ENCODE measurements around the gene AKR1B1. TPM values are rescaled to one million over a fixed set of nuclear protein-coding genes. Genes with fewer than 3 reads are reported as not detected.

Gene AKR1B1
- total and polyA plus RNA-seq, 4 donors, result 49.4 to 98.0 (median 64.8) TPM

DNA sequence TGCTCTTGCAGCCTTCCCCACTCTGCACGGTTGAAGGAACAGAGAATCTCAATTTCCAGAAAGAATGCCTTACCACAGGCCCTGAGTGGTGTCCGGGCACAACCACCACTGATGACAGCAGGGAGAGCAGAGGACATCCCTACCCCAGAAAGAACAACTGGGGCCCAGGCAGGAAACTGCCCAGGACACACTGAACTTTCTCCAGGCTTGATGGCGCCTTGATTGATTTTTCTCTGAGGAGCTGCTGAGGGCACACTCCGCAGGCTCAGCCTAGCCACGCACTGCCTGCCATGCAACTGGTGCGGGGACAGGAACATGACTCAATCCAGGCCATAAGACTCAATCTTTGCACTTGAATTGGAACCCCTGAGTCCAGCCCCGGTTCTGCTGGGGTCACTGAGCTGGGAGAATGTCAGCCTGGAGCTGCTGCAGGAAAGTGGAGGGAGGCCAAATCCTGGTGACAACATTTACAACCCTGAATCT is 5.9 kb downstream of the AKR1B1 start:
- DNase-seq, result no peak
- no peak overlapping the region for H3K4me3 ChIP-seq (ENCODE audit: low read length in 2 of 2)
- intact Hi-C loops (cut with DNase I), result no loop called here
- H3K4me1 ChIP-seq (ENCODE audit: control insufficient read depth in 1 of 2, insufficient read depth in 2 of 2, low read length in 2 of 2), result no peaks in the 10 kb centered on the region
- WGBS, 2 donors, result 74 to 78% methylated on average over 7 of the region's 7 CpGs
- H3K9me3 ChIP-seq (ENCODE audit: control insufficient read depth, low read length), result no peaks in the 10 kb centered on the region
- H3K36me3 ChIP-seq (ENCODE audit: control insufficient read depth in 1 of 2, insufficient read depth in 2 of 2, low read length in 1 of 2), result peaks cover 0 to 5% of the 10 kb centered on the region in 2 donors
- no peak for ATAC-seq (ENCODE audit: low FRiP score)
- H3K27me3 ChIP-seq (ENCODE audit: control insufficient read depth in 1 of 2, insufficient read depth in 2 of 2, low read length in 1 of 2), result no peaks in the 10 kb centered on the region
- no peak overlapping the region for H3K27ac ChIP-seq (ENCODE audit: low read depth in 1 of 2, low read length in 2 of 2)

DNA sequence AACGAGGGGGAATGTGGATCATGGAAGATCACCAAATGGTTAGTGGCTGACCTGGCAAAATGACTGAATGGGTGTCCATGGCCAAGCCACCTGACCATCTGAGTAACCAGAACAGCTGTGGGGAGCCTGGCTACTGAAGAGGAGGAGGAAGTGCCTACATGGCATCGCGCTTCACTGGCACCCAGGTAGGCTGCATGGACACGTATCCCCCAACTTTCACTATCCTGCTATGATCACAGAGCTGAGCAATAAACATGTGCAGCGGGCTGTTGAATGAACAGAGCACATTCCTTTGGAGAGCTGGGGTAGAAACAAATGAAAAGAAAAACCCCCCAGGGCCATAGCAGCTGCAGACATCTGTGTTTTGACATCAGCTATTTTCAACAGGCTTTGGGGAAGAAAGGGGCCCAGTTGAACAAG is 6.5 kb downstream of the AKR1B1 start:
- H3K4me1 ChIP-seq (ENCODE audit: control insufficient read depth in 1 of 2, insufficient read depth in 2 of 2, low read length in 2 of 2), result no peaks in the 10 kb centered on the region
- no peaks in the 10 kb centered on the region for H3K27me3 ChIP-seq (ENCODE audit: control insufficient read depth in 1 of 2, insufficient read depth in 2 of 2, low read length in 1 of 2)
- no peak overlapping the region for H3K4me3 ChIP-seq (ENCODE audit: low read length in 2 of 2)
- intact Hi-C loops (cut with DNase I), result no loop called here
- 83 to 88% methylated on average over 5 of the region's 5 CpGs for WGBS, 2 donors
- DNase-seq (no peak), ATAC-seq (ENCODE audit: low FRiP score) (no peak)
- H3K27ac ChIP-seq (ENCODE audit: low read depth in 1 of 2, low read length in 2 of 2), result no peak overlapping the region
- no peaks in the 10 kb centered on the region for H3K9me3 ChIP-seq (ENCODE audit: control insufficient read depth, low read length)
- H3K36me3 ChIP-seq (ENCODE audit: control insufficient read depth in 1 of 2, insufficient read depth in 2 of 2, low read length in 1 of 2), result peaks cover 0 to 10% of the 10 kb centered on the region in 2 donors

DNA sequence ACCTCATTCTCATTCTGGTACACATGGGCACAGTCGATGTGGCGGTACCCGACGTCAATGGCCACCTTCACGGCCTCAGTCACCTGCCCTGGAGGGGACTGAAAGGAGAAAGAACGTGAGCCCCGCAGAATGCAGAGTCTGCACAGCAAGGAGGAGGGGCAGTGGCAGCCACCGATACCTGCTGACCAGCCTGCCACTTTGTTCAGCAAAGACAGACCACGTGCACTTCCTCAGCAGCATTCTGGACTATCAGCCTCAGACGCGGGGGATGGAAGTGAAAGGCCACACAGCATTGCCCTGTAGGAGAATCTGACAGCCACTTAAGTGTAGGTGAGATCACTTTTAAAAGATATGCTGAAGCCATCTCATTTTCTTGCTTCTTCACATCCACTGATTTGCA is 7.2 kb downstream of the AKR1B1 start:
- H3K9me3 ChIP-seq (ENCODE audit: control insufficient read depth, low read length), result no peaks in the 10 kb centered on the region
- ATAC-seq (ENCODE audit: low FRiP score) (no peak), DNase-seq (peak in 1 of 2 donors; percentile 69)
- no peaks in the 10 kb centered on the region for H3K27me3 ChIP-seq (ENCODE audit: control insufficient read depth in 1 of 2, insufficient read depth in 2 of 2, low read length in 1 of 2)
- intact Hi-C loops (cut with DNase I), result no loop called here
- H3K27ac ChIP-seq (ENCODE audit: low read depth in 1 of 2, low read length in 2 of 2), result no peak overlapping the region
- no peak overlapping the region for H3K4me3 ChIP-seq (ENCODE audit: low read length in 2 of 2)
- 84 to 85% methylated on average over 11 of the region's 11 CpGs for WGBS, 2 donors
- H3K36me3 ChIP-seq (ENCODE audit: control insufficient read depth in 1 of 2, insufficient read depth in 2 of 2, low read length in 1 of 2), result peaks cover 0 to 16% of the 10 kb centered on the region in 2 donors
- H3K4me1 ChIP-seq (ENCODE audit: control insufficient read depth in 1 of 2, insufficient read depth in 2 of 2, low read length in 2 of 2), result no peaks in the 10 kb centered on the region

DNA sequence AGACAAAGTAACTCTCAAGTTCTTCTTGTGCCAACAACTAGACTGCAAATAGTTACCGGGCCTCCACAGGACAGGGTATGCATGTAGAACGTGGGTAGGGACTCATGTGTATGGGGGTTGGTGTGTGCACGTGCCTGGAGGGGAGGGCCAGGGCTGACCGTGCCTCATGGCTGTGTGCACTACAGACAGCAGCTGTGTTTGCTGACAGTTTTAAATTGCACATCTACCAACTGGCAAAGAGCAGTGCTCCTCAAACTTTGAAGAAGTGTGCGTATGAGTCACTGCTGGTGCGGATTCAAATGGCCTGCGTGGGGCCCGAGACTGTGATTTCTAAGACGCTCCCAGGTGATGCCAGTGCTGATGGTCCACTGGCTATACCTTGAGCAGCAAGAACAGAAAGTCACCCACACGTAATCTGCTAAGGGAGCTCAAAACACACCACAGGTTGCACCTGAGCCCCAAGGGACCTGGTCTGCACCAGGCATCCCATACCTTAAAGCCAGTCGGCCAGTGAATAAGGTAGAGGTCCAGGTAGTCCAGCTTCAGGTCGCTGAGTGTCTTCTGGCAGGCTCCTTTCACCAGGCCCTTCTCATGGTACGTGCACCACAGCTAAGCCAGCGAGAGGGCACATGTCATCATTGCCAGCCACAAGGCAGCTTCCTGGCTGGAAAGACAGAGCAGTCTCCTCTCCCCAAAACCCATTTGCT is 8.5 kb downstream of the AKR1B1 start:
- Histone ChIP-seq H3K36me3 (ENCODE audit: control insufficient read depth in 1 of 2, insufficient read depth in 2 of 2, low read length in 1 of 2) (peaks cover 0 to 21% of the 10 kb centered on the region in 2 donors), H3K4me3 (ENCODE audit: low read length in 2 of 2) (no peak overlapping the region), H3K9me3 (ENCODE audit: control insufficient read depth, low read length) (no peaks in the 10 kb centered on the region), H3K27ac (ENCODE audit: low read depth in 1 of 2, low read length in 2 of 2) (no peak overlapping the region), H3K4me1 (ENCODE audit: control insufficient read depth in 1 of 2, insufficient read depth in 2 of 2, low read length in 2 of 2) (no peaks in the 10 kb centered on the region), H3K27me3 (ENCODE audit: control insufficient read depth in 1 of 2, insufficient read depth in 2 of 2, low read length in 1 of 2) (no peaks in the 10 kb centered on the region)
- intact Hi-C loops (cut with DNase I), result no loop called here
- DNase-seq (no peak), ATAC-seq (ENCODE audit: low FRiP score) (no peak)
- WGBS, 2 donors, result 86 to 89% methylated on average over 14 of the region's 14 CpGs

DNA sequence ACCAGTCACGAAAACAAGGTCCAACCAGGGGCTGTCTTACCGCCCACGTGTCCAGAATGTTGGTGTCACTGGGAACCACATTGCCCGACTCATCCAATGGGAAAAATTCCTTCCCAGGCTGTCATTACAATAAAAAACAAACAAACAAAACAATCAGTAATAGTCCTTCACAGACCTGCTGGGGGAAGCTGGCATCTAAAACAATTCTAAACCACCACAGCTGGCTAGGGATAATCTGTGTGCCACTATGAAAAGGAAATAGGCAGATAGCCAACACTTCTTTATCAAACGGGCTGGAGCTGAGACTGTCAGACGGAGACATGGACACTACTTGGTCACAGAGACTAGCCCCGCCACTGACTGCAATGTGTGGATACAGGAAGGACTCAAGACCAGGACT is 9.2 kb downstream of the AKR1B1 start:
- H3K27ac ChIP-seq (ENCODE audit: low read depth in 1 of 2, low read length in 2 of 2), result no peak overlapping the region
- 72 to 75% methylated on average over 6 to 7 of the region's 7 CpGs for WGBS, 2 donors

DNA sequence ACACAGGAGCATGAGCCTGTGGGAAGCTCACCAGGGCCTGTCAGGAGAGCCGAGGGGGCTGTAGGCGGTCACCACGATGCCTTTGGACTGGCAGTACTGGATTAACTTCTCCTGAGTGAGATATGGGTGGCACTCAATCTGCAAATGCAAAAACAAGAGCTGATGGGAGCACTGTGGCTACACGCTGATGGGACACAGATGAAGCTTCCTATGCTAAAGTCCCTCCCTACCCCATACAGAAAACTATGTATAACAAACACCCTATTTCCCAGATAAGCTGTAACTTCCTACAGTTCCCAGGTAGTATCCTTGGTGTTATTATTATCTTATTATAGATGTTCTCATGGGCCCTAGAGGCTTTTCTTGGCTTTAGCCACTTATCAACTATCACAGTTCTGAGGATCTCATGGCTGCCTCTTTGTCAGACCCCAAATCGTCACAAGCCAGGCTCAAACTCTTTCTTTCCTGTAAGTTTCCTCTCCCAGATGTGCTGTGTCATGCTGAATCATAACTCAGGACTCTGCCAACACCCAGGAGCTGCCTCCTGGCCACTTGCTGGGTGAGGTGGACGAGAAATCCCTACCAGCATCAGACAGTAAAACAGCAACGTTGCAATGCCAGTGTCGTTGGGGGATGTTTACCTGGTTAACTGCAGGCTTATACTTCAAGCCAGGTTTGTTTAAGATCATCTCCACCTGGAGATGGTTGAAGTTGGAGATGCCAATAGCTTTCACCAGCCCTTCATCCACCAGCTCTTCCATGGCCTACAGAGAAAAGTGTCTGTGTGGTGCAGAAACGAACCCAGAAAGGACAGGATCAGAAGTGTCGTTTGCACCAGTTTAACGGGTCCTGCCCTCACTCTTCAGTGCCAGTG is 10.3 kb downstream of the AKR1B1 start:
- Histone ChIP-seq H3K4me1 (ENCODE audit: control insufficient read depth in 1 of 2, insufficient read depth in 2 of 2, low read length in 2 of 2) (no peaks in the 10 kb centered on the region), H3K4me3 (ENCODE audit: low read length in 2 of 2) (no peak overlapping the region), H3K9me3 (ENCODE audit: control insufficient read depth, low read length) (no peaks in the 10 kb centered on the region), H3K36me3 (ENCODE audit: control insufficient read depth in 1 of 2, insufficient read depth in 2 of 2, low read length in 1 of 2) (peaks cover 0 to 32% of the 10 kb centered on the region in 2 donors), H3K27me3 (ENCODE audit: control insufficient read depth in 1 of 2, insufficient read depth in 2 of 2, low read length in 1 of 2) (no peaks in the 10 kb centered on the region), H3K27ac (ENCODE audit: low read depth in 1 of 2, low read length in 2 of 2) (no peak overlapping the region)
- DNase-seq (no peak), ATAC-seq (ENCODE audit: low FRiP score) (no peak)
- 83 to 88% methylated on average over 11 of the region's 11 CpGs for WGBS, 2 donors
- intact Hi-C loops (cut with DNase I), result no loop called here

More for the DNA sequence above, 9.2 kb downstream of the AKR1B1 start:
- Histone ChIP-seq H3K36me3 (ENCODE audit: control insufficient read depth in 1 of 2, insufficient read depth in 2 of 2, low read length in 1 of 2) (peaks cover 0 to 24% of the 10 kb centered on the region in 2 donors), H3K9me3 (ENCODE audit: control insufficient read depth, low read length) (no peaks in the 10 kb centered on the region), H3K4me1 (ENCODE audit: control insufficient read depth in 1 of 2, insufficient read depth in 2 of 2, low read length in 2 of 2) (no peaks in the 10 kb centered on the region), H3K27me3 (ENCODE audit: control insufficient read depth in 1 of 2, insufficient read depth in 2 of 2, low read length in 1 of 2) (no peaks in the 10 kb centered on the region), H3K4me3 (ENCODE audit: low read length in 2 of 2) (no peak overlapping the region)
- no peak for ATAC-seq (ENCODE audit: low FRiP score)
- intact Hi-C loops (cut with DNase I), result no loop called here
- DNase-seq, result no peak

DNA sequence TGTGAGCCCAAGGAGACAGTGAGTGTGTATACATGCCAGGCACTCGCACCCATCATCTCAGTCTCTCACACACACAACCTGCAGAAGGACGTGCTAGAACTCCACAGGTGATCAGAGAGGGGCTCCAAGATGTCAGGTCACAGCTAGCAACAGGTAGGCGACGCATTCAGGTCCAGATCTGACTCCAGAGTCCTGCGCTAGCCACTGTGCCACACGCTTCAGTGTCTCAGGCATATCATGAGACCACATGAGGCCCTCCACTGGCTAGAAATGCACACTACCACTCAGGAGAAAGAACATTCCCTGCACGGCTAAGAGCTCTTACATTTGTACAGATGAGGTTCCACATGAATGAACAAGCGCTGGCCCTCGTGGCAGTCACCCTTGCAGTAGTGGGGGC is 11.5 kb downstream of the AKR1B1 start:
- intact Hi-C loops (cut with DNase I), result no loop called here
- no peak for ATAC-seq (ENCODE audit: low FRiP score)
- H3K4me3 ChIP-seq (ENCODE audit: low read length in 2 of 2), result no peak overlapping the region
- H3K27me3 ChIP-seq (ENCODE audit: control insufficient read depth in 1 of 2, insufficient read depth in 2 of 2, low read length in 1 of 2), result no peaks in the 10 kb centered on the region
- no peak overlapping the region for H3K27ac ChIP-seq (ENCODE audit: low read depth in 1 of 2, low read length in 2 of 2)
- no peaks in the 10 kb centered on the region for H3K9me3 ChIP-seq (ENCODE audit: control insufficient read depth, low read length)
- H3K4me1 ChIP-seq (ENCODE audit: control insufficient read depth in 1 of 2, insufficient read depth in 2 of 2, low read length in 2 of 2), result no peaks in the 10 kb centered on the region
- H3K36me3 ChIP-seq (ENCODE audit: control insufficient read depth in 1 of 2, insufficient read depth in 2 of 2, low read length in 1 of 2), result peaks cover 3 to 36% of the 10 kb centered on the region in 2 donors
- 87 to 91% methylated on average over 9 of the region's 9 CpGs for WGBS, 2 donors
- DNase-seq, result no peak

DNA sequence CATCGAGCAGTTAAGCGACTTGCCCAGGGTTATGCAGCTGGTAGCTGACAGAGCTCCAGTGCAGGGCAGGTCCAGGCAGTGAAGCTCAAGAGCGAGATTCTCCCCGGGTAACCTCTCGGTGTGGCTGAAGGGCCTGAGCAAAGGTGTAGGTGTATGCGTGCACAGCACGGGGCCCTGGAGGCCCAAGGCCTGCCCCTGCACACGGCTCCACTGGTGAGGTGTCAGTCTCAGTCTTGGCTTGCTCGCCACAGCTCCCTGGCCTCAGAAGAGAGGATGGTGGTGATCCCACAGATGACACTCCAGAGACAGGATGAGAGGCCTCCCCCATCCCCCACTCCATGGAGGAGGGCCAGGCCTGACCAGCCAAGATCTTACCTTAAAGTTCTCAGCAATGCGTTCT is 12.0 kb downstream of the AKR1B1 start:
- no peak for DNase-seq
- intact Hi-C loops (cut with DNase I), result no loop called here

More for the DNA sequence above, 12.0 kb downstream of the AKR1B1 start:
- Histone ChIP-seq H3K27ac (ENCODE audit: low read depth in 1 of 2, low read length in 2 of 2) (no peak overlapping the region), H3K9me3 (ENCODE audit: control insufficient read depth, low read length) (no peaks in the 10 kb centered on the region), H3K4me3 (ENCODE audit: low read length in 2 of 2) (no peak overlapping the region), H3K27me3 (ENCODE audit: control insufficient read depth in 1 of 2, insufficient read depth in 2 of 2, low read length in 1 of 2) (no peaks in the 10 kb centered on the region), H3K4me1 (ENCODE audit: control insufficient read depth in 1 of 2, insufficient read depth in 2 of 2, low read length in 2 of 2) (no peaks in the 10 kb centered on the region), H3K36me3 (ENCODE audit: control insufficient read depth in 1 of 2, insufficient read depth in 2 of 2, low read length in 1 of 2) (peaks cover 3 to 36% of the 10 kb centered on the region in 2 donors)
- 94 to 96% methylated on average over 10 of the region's 10 CpGs for WGBS, 2 donors
- no peak for ATAC-seq (ENCODE audit: low FRiP score)

All from aorta (tissue), 5 donors.